Measurements from ENCODE around the gene CDC14A. TPM values are rescaled to one million over a fixed set of nuclear protein-coding genes. Genes with fewer than 3 reads are reported as not detected.

CDC14A gene
- total RNA-seq, 1 donor from 2014 or later: 21.4 TPM

- peaks cover 40% of the 10 kb centered on the region for H3K36me3 Mint-ChIP-seq
- H3K4me1 Mint-ChIP-seq: peaks cover 8% of the 10 kb centered on the region
- no peak for DNase-seq (ENCODE audit: low spot score in 2 of 2, unreplicated experiment in 2 of 2)
- no peak overlapping the region for H3K4me3 Mint-ChIP-seq
- peaks cover under 1% of the 10 kb centered on the region for H3K9me3 Mint-ChIP-seq
- no peak for TF ChIP-seq CTCF (IDR thresholded peaks at IDR 0.05; ENCODE audit: unreplicated experiment)
- H3K27ac Mint-ChIP-seq: no peak overlapping the region
- no peaks in the 10 kb centered on the region for H3K27me3 Mint-ChIP-seq (ENCODE audit: low read depth)
Measured at GRCh38 chr1:100497796-100498195, 145.5 kb downstream of the CDC14A start.

GRCh38 chr1:100499194-100499811, 147.0 kb downstream of the CDC14A start:
- Mint-ChIP-seq H3K4me3 (no peak overlapping the region), H3K27me3 (ENCODE audit: low read depth) (no peaks in the 10 kb centered on the region), H3K36me3 (peaks cover 41% of the 10 kb centered on the region), H3K27ac (no peak overlapping the region), H3K4me1 (peaks cover 11% of the 10 kb centered on the region), H3K9me3 (no peaks in the 10 kb centered on the region)
- no peak for TF ChIP-seq CTCF (IDR thresholded peaks at IDR 0.05; ENCODE audit: unreplicated experiment)
- DNase-seq (ENCODE audit: low spot score in 2 of 2, unreplicated experiment in 2 of 2): no peak

- peak overlapping the region; percentile 68 for H3K27ac Mint-ChIP-seq
- peaks cover 44% of the 10 kb centered on the region for H3K36me3 Mint-ChIP-seq
- H3K4me1 Mint-ChIP-seq: peaks cover 11% of the 10 kb centered on the region
- H3K9me3 Mint-ChIP-seq: no peaks in the 10 kb centered on the region
- H3K27me3 Mint-ChIP-seq (ENCODE audit: low read depth): no peaks in the 10 kb centered on the region
- TF ChIP-seq CTCF (IDR thresholded peaks at IDR 0.05; ENCODE audit: unreplicated experiment): no peak
- H3K4me3 Mint-ChIP-seq: no peak overlapping the region
- DNase-seq (ENCODE audit: low spot score in 2 of 2, unreplicated experiment in 2 of 2): no peak
Measured at GRCh38 chr1:100502052-100502792, 149.9 kb downstream of the CDC14A start.

GRCh38 chr1:100506217-100506616, 153.9 kb downstream of the CDC14A start:
- Mint-ChIP-seq H3K4me1 (peaks cover 11% of the 10 kb centered on the region), H3K4me3 (no peak overlapping the region), H3K27me3 (ENCODE audit: low read depth) (no peaks in the 10 kb centered on the region), H3K27ac (no peak overlapping the region), H3K9me3 (no peaks in the 10 kb centered on the region), H3K36me3 (peaks cover 23% of the 10 kb centered on the region)
- no peak for DNase-seq (ENCODE audit: low spot score in 2 of 2, unreplicated experiment in 2 of 2)
- TF ChIP-seq CTCF (IDR thresholded peaks at IDR 0.05; ENCODE audit: unreplicated experiment): no peak

GRCh38 chr1:100510451-100510850, 158.1 kb downstream of the CDC14A start:
- H3K4me3 Mint-ChIP-seq: no peak overlapping the region
- peaks cover 16% of the 10 kb centered on the region for H3K36me3 Mint-ChIP-seq

More at GRCh38 chr1:100510451-100510850, 158.1 kb downstream of the CDC14A start:
- no peaks in the 10 kb centered on the region for H3K27me3 Mint-ChIP-seq (ENCODE audit: low read depth)
- no peak for TF ChIP-seq CTCF (IDR thresholded peaks at IDR 0.05; ENCODE audit: unreplicated experiment)
- no peak overlapping the region for H3K27ac Mint-ChIP-seq
- no peak for DNase-seq (ENCODE audit: low spot score in 2 of 2, unreplicated experiment in 2 of 2)
- no peaks in the 10 kb centered on the region for H3K9me3 Mint-ChIP-seq
- H3K4me1 Mint-ChIP-seq: no peaks in the 10 kb centered on the region

Measured in mesothelial cell of epicardium (in vitro differentiated cells).